Activated T-helper 9 cell treated with anti-CD3 and anti-CD28 coated beads, Interleukin-2, amount 50 U/mL, for 16 hours (primary cell): ENCODE results near the gene GAPDH.
"Not testable (repeated sequence)": the region's sequence is repeated elsewhere in the genome, so short reads cannot be mapped to it uniquely, and the experiment has no call there.

Source experiments
- DNase-seq: peaks from one replicate; pipeline ENCODE4 v3.0.0-alpha.2; 2020; ENCODE audit warnings: low read depth

Gene GAPDH

GRCh38 chr12:6533923-6534694 lies at the start of gene GAPDH:
Gene GAPDH, plus strand, starts transcription at chr12:6534517. Its CDS starts 316 bp downstream, at chr12:6534833.
- peak; percentile 81 for DNase-seq

- DNase-seq: no peak
These were observed 46.1 kb upstream of the GAPDH start for GRCh38 chr12:6488240-6488639.

GRCh38 chr12:6489449-6489848 lies 44.9 kb upstream of the GAPDH start:
- DNase-seq: no peak

- DNase-seq: not testable (repeated sequence)
These were observed 43.6 kb upstream of the GAPDH start for GRCh38 chr12:6490673-6491072.

GRCh38 chr12:6492838-6493496 lies 41.4 kb upstream of the GAPDH start, which contains the start of gene MRPL51:
Gene MRPL51, minus strand, starts transcription at chr12:6493262. Its CDS starts 126 bp downstream, at chr12:6493136.
- peak; percentile 90 for DNase-seq

- peak; percentile 91 for DNase-seq
These were observed 40.6 kb upstream of the GAPDH start, which contains the start of gene NCAPD2 for GRCh38 chr12:6493497-6494257. Gene NCAPD2, plus strand, starts transcription at chr12:6494102. Its CDS starts 997 bp downstream, at chr12:6495099.

GRCh38 chr12:6494258-6494743 lies 40.0 kb upstream of the GAPDH start:
- DNase-seq: no peak

GRCh38 chr12:6494968-6495367 lies 39.3 kb upstream of the GAPDH start:
- DNase-seq: no peak

GRCh38 chr12:6497291-6497690 lies 37.0 kb upstream of the GAPDH start:
- not testable (repeated sequence) for DNase-seq

- no peak for DNase-seq
These were observed 33.9 kb upstream of the GAPDH start for GRCh38 chr12:6500466-6500865.

- no peak for DNase-seq
These were observed 27.0 kb upstream of the GAPDH start for GRCh38 chr12:6507102-6507998.

GRCh38 chr12:6508087-6508486 lies 26.2 kb upstream of the GAPDH start:
- DNase-seq: no peak

GRCh38 chr12:6520186-6520585 lies 14.1 kb upstream of the GAPDH start:
- no peak for DNase-seq

GRCh38 chr12:6522193-6522592 lies 12.1 kb upstream of the GAPDH start:
- no peak for DNase-seq

GRCh38 chr12:6523708-6524107 lies 10.6 kb upstream of the GAPDH start:
- DNase-seq: no peak

- no peak for DNase-seq
These were observed 9.7 kb upstream of the GAPDH start for GRCh38 chr12:6524648-6525047.

- no peak for DNase-seq
These were observed 8.1 kb upstream of the GAPDH start for GRCh38 chr12:6526201-6526600.

- DNase-seq: no peak
These were observed 7.4 kb upstream of the GAPDH start for GRCh38 chr12:6526766-6527525.

- no peak for DNase-seq
These were observed 6.6 kb upstream of the GAPDH start for GRCh38 chr12:6527711-6528110.

- DNase-seq: no peak
These were observed 5.6 kb upstream of the GAPDH start for GRCh38 chr12:6528539-6529235.
